K562 (cell line): Measurements from ENCODE around the gene CST3.

Experiments
- CTCF ChIP-seq, 3 experiments: IDR thresholded peaks in 2 of 3; conservative IDR thresholded peaks in 1 of 3; 2 replicates each; pipeline ENCODE4 v1.5.1; 2011 to 2012; ENCODE audit warnings: low read length in 3 of 3, mild to moderate bottlenecking in 3 of 3, control low read depth in 2 of 3, improper control_type of control experiment in 1 of 3, inconsistent platforms in 1 of 3, low read depth in 1 of 3, mixed read lengths in 1 of 3, moderate library complexity in 1 of 3; ENCODE audit not compliant: insufficient read depth in 2 of 3
- E2F3 ChIP-seq: fragments of 250-450 bp; sonication (Bioruptor Pico); IDR thresholded peaks from 2 replicates; pipeline ENCODE4 v1.4.0; 2020; ENCODE audit warnings: mild to moderate bottlenecking
- MXI1 ChIP-seq: IDR thresholded peaks from 2 replicates; pipeline ENCODE4 v1.6.1; 2011; ENCODE audit warnings: low read depth, mild to moderate bottlenecking, improper control_type of control experiment, low read length
- SRF ChIP-seq, 2 experiments: fragments of 250-450, 450-650 bp in 1 of 2; sonication (Bioruptor Pico) in 1 of 2; sonication (generic) in 1 of 2; formaldehyde crosslinking; IDR thresholded peaks; 2 replicates each; pipeline versions ENCODE4 v1.5.0 to v1.5.1; 2020 to 2022; ENCODE audit warnings: mild to moderate bottlenecking in 1 of 2, missing genetic modification reagents in 1 of 2
- TAF9B ChIP-seq: fragments of 450-650 bp; IDR thresholded peaks from 2 replicates; pipeline ENCODE4 v1.6.1; 2018; ENCODE audit warnings: mild to moderate bottlenecking; ENCODE audit not compliant: partially characterized antibody
- ZNF224 ChIP-seq: sonication (generic); formaldehyde crosslinking; IDR thresholded peaks from 2 replicates; pipeline ENCODE4 v1.8.0; 2022; ENCODE audit warnings: mild to moderate bottlenecking, missing genetic modification reagents
- ZNF766 ChIP-seq: fragments of 200-800 bp; sonication (Bioruptor generic); conservative IDR thresholded peaks from 2 replicates; pipeline ENCODE4 v1.6.1; 2016; ENCODE audit warnings: missing genetic modification characterization, missing compliant biosample characterization

GRCh38 chr20:23623666-23624323 lies 14.0 kb downstream of the CST3 start:
- TF ChIP-seq ZNF224 (CRISPR knock-in tag) (no peak), SRF (CRISPR knock-in tag; IDR thresholded peaks at IDR 0.05) (no peak), ZNF766 (CRISPR knock-in tag) (no peak), MXI1 (no peak), CTCF (IDR thresholded peaks at IDR 0.05 in 2 of 3, conservative IDR thresholded peaks at IDR 0.05 in 1 of 3; ENCODE audit: insufficient read depth in 2 of 3, low read depth in 1 of 3, low read length in 3 of 3) (no peak), E2F3 (CRISPR knock-in tag) (no peak), TAF9B (no peak)
